ENCODE results near the gene TTLL4.

The TTLL4 gene

DNA sequence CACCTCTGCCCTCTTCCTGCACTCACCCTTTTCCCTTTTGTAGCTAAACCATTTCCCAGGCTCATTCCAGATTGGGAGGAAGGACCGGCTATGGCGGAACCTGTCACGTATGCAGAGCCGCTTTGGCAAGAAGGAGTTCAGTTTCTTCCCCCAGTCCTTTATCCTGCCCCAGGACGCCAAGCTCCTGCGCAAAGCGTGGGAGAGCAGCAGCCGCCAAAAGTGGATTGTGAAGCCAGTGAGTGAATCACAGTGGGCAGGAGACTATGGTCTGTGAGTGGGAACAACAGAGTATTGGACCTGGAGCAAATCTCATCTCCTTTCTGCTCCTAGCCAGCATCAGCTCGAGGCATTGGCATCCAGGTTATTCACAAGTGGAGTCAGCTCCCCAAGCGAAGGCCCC lies 36.3 kb downstream of the TTLL4 start:
- DNase-seq (ENCODE audit: low read depth): no peak
- TF ChIP-seq, protein P1, sequence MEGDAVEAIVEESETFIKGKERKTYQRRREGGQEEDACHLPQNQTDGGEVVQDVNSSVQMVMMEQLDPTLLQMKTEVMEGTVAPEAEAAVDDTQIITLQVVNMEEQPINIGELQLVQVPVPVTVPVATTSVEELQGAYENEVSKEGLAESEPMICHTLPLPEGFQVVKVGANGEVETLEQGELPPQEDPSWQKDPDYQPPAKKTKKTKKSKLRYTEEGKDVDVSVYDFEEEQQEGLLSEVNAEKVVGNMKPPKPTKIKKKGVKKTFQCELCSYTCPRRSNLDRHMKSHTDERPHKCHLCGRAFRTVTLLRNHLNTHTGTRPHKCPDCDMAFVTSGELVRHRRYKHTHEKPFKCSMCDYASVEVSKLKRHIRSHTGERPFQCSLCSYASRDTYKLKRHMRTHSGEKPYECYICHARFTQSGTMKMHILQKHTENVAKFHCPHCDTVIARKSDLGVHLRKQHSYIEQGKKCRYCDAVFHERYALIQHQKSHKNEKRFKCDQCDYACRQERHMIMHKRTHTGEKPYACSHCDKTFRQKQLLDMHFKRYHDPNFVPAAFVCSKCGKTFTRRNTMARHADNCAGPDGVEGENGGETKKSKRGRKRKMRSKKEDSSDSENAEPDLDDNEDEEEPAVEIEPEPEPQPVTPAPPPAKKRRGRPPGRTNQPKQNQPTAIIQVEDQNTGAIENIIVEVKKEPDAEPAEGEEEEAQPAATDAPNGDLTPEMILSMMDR (conservative IDR thresholded peaks at IDR 0.05; ENCODE audit: control insufficient read depth, insufficient read depth, low read depth, low read length): no peak
- H3K4me3 ChIP-seq (ENCODE audit: control insufficient read depth, low read depth, low read length): no peak overlapping the region

DNA sequence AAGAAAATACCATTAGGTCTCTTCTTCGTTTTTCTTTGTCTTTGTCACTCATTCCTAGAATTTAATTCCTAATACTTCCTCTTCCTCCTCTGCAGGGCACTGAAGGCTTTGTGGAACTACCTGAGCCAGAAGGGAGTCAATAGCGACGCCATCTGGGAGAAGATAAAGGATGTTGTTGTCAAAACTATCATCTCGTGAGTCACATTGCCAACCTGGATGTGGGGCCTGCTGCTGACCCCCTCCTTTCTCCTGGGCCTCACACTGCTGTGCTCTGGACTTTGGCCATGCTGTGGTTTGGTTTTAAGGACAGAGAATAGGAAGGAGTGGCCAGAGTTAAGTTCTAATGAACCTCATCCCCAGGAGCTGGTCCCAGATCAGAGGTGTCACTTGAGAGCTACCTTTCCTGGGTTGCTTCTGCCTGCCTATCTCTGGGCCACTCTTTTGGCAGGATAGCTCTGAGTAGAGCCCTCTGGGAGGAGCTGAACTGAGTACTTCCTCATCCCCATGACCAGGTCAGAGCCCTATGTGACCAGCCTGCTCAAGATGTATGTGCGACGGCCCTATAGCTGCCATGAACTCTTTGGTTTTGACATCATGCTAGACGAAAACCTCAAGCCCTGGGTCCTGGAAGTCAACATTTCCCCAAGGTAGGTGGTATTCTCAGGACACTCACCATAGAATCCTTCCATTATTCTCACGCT lies 38.3 kb downstream of the TTLL4 start:
- TF ChIP-seq, protein P1 (conservative IDR thresholded peaks at IDR 0.05; ENCODE audit: control insufficient read depth, insufficient read depth, low read depth, low read length): no peak
- no peak overlapping the region for H3K4me3 ChIP-seq (ENCODE audit: control insufficient read depth, low read depth, low read length)
- DNase-seq (ENCODE audit: low read depth): no peak

GRCh38 chr2:218754201-218754600 lies 43.6 kb downstream of the TTLL4 start:
- DNase-seq (ENCODE audit: low read depth): no peak
- TF ChIP-seq, protein P1 (conservative IDR thresholded peaks at IDR 0.05; ENCODE audit: control insufficient read depth, insufficient read depth, low read depth, low read length): no peak
- H3K4me3 ChIP-seq (ENCODE audit: control insufficient read depth, low read depth, low read length): no peak overlapping the region

DNA sequence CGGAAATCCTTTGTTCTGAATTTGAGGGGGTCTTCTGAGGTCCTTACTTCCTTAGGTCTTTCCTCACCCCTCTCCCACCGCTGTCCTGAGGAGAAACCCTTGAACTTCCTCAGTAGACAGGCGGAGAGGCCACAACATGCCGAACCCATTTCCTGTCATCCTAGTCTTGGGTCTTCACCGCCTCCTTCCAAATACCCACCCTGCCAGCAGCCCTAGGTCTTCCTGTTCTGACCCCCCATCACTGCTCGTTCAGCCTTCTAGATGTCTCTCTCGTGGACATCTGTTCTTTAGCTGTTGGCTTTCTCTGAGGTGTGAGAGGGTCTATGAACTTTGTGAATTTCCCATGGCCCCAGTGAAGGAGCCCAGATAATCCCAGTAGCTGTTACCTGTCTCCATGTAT lies 44.1 kb downstream of the TTLL4 start:
- no peak for DNase-seq (ENCODE audit: low read depth)
- no peak overlapping the region for H3K4me3 ChIP-seq (ENCODE audit: control insufficient read depth, low read depth, low read length)
- TF ChIP-seq, protein P1 (conservative IDR thresholded peaks at IDR 0.05; ENCODE audit: control insufficient read depth, insufficient read depth, low read depth, low read length): no peak

- DNase-seq (ENCODE audit: low read depth): no peak
- no peak overlapping the region for H3K4me3 ChIP-seq (ENCODE audit: control insufficient read depth, low read depth, low read length)
- TF ChIP-seq, protein P1 (conservative IDR thresholded peaks at IDR 0.05; ENCODE audit: control insufficient read depth, insufficient read depth, low read depth, low read length): no peak
These were observed 44.5 kb downstream of the TTLL4 start for GRCh38 chr2:218755198-218755566.

GRCh38 chr2:218755567-218756404 lies 45.2 kb downstream of the TTLL4 start:
- DNase-seq (ENCODE audit: low read depth): no peak
- H3K4me3 ChIP-seq (ENCODE audit: control insufficient read depth, low read depth, low read length): no peak overlapping the region
- TF ChIP-seq, protein P1 (conservative IDR thresholded peaks at IDR 0.05; ENCODE audit: control insufficient read depth, insufficient read depth, low read depth, low read length): no peak
